HG03571 (cell line): ENCODE results near the gene NOXA1.

Experiments
- ATAC-seq: cut with Tn5 transposase; IDR thresholded peaks from one replicate; pipeline ENCODE4 v1.9.1; 2021; ENCODE audit not compliant: unreplicated experiment

NOXA1 gene

GRCh38 chr9:137453643-137454081 is 30.5 kb downstream of the NOXA1 start:
- no peak for ATAC-seq

- ATAC-seq = no peak
Observed at GRCh38 chr9:137454145-137454596, 31.0 kb downstream of the NOXA1 start.

DNA sequence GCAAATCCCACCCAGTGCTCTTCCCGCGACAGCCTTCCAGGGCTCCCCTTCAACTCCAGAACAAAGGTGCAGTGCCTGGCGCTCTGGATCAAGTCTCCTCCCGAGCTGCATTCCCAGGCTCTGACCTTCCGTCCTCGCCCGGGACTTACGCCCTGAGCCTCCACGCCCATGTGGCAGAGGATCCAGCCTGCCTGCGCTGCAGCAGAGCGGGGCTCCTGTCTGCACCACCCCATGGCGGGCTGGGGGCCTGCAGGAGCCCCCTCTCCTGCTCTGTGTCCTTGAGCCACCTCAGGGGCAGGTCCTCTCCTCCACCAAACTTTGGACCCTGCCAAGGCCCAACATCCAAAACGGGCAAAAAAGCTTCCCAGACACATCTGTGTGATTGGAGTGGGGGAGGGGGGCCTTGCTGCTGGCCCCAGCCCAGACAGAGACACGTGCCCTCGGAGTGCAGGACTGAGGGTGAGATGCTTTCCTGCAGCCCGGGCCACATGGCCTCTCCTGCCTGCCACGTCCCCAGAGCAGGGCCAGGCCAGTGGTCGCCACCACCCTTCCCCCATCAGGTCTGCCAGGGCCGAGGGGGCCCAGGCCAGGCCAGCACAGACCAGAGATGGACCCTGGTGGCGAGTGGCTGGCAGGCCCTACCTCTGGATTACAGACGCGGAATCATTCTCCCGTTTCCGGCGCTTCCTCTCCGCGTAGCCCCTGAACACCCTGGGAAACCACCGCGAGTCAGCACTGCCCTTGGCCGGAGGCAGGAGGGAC is 31.6 kb downstream of the NOXA1 start:
- ATAC-seq = no peak

GRCh38 chr9:137455359-137455991 is 32.3 kb downstream of the NOXA1 start:
- no peak for ATAC-seq

- no peak for ATAC-seq
Observed at GRCh38 chr9:137456061-137456863, 33.1 kb downstream of the NOXA1 start.

DNA sequence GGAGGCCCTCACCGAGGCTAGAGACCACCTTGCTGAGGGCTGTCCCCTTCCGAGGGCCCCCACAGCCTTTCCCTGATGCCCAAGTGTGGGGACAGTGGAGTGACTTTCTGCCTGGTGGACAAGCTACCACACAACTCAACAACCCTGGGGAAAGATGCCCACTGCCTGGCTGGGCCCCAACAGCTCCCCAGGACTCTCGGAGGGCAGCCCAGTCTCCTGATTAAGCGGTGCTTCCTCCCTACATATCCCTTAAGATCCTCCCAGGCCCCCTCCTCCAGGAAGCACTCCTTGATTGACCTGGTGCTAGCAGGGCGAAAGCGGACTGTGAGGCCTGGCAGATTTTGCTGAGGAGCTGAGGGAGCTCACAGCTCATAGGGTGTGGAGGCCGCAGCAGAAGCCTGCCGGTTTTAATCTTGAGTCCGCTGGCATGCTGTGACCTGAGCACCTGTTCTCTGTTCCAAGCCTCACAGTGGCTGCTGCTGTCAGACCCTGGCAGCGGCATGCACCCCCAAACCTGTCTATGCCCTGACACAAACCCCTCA is 33.7 kb downstream of the NOXA1 start:
- no peak for ATAC-seq

DNA sequence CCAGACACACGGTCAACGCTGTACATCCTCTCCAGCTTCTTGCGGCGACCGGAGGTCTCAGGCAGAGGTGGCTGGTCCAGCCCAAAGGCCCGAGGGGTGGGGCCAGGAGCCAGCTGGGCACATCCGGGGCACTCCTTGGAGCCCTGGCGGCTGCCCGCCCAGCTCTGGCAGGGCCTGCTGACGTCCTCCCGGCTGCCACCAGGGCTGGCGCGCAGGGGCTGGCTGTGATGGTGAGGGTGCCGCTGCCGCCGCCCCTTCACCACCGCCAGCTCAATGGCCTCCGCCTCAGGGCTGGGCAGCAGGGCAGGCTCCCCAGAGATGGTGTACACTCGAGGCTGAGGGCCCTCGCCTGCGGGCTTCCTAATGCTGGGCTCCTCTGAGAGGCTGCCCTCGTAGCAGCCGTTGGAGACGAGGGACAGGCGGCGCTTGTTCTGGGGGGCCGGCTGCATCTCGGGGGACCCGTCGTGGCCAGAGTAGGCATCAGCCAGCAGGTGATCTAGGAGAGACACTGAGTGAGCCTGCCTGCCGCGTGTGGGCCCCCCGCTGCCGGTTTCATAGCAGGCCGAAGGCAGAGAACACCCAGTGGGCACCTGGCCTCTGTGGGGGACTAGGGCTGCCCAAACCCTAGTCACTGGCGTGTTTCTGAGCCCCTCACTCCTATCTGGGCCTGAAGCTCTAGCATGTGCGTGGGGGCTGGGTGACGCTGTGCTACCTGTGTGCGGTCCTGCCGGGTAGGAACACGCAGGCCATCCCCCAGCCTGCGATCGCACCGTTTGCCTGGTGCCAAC is 34.4 kb downstream of the NOXA1 start:
- ATAC-seq = no peak

DNA sequence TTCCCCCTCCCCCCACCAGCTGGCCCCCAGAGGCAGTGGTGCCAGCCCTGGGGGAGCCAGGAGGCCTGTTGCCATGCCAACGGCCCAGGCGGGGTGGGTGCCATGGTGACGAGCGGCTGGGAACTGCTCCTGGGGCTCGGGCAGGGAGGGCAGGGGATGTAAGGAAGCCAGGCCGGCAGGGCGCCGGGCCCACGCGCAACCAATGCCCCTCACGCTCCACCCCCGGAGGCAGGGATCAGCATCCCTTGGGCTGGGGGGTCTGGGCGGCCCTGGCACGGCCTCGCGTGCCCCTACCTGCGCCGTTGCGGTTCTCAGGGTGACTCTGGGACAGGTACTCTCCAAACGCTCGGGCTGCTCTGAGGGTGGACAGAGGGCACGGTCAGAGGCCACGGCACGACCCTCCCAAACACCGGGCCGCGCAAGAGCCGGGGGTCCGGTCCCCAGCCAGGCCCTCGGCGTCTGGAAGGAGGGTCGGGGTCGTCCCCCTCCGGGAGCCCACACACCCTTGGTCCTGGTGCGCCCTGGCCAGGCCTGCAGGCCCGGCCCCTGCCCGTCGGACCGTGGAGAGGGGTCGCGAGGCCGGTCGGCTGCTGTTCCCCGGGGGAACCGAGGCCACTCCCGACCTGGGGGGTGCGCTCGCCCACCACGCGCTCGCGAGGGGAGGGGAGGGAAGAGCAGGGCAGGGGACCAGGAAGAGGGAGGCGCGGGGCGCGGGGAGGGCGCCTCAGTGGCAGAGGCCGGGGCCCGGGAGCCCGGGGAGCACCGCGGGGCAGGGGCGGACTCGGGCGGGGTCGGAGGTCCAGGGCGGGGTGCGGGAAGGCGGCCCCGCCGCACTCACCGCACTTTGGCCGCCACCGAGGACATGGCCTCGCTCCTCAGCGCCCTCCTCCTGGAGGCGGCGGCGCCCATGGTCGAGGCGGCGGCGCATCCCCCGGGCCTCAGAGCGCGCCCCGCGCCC is 35.3 kb downstream of the NOXA1 start:
- ATAC-seq = no peak

- peak; percentile 41 for ATAC-seq
Observed at GRCh38 chr9:137459152-137459600, 36.0 kb downstream of the NOXA1 start, which contains the start of gene NSMF. NSMF (minus strand) TSS chr9:137459334; CDS start chr9:137459102, 232 bp downstream.

GRCh38 chr9:137459601-137460362 is 36.6 kb downstream of the NOXA1 start:
- no peak for ATAC-seq

DNA sequence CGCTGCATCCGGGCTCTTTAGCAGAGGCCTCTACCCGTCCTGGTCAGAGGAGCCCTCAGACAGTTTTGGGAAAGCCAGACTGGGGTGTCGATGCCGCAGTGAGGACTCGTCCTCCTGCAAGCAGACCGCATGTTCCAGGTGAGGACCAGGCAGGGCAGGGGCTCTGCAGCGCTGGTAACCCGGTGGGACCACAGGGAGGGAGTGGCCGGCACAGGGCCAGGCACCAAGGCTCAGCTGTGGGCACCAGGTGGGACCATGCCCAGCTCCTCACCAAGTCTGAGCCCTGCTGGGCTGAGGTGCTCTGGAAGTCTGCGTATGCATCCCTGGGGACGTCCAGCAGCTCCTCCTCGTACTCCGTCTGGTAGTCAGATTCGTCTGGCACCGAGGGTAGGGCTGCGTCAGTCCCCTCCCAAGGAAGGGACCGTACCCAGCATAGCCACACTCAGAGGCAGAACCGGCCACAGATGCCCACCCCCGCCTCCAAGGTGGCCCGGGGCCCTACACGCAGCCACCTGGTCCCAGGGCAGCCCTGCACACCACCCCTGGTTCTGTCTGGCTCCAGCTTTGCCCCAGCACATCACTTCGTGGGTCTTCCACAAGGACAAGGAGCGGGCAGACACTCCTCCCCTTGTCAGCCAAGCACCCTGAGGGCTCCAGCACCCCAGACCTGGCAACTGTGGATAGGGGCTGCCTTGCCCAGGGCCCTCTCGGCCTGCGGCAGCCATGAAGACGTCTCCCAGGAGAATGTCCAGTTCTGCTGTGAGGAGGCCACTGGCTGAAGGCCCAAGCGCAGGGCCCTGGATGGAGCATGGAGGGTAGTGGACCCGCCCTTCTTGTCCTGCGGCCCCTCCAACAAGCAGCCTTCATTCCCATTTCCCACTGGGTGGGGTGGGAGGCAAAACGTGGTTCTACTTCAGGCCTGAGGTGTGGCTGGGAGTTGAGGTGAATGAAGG is 37.4 kb downstream of the NOXA1 start:
- no peak for ATAC-seq

DNA sequence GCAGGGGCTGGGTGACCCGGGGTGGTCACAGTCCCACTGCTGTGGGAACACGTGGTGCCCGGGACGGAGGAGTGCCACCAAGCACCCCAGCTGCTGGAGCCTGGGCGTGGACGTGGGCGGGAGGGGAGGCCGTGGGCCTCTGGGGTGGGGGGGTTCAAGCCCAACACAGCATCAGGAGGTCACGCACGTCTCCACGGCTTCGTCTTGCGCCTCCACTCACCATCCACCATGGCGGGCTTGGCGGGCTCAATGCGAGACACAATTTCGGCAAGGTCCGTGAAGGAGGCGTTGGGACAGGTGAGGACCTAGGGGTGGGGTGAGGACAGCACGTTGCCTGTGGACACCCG is 38.1 kb downstream of the NOXA1 start:
- ATAC-seq = no peak

DNA sequence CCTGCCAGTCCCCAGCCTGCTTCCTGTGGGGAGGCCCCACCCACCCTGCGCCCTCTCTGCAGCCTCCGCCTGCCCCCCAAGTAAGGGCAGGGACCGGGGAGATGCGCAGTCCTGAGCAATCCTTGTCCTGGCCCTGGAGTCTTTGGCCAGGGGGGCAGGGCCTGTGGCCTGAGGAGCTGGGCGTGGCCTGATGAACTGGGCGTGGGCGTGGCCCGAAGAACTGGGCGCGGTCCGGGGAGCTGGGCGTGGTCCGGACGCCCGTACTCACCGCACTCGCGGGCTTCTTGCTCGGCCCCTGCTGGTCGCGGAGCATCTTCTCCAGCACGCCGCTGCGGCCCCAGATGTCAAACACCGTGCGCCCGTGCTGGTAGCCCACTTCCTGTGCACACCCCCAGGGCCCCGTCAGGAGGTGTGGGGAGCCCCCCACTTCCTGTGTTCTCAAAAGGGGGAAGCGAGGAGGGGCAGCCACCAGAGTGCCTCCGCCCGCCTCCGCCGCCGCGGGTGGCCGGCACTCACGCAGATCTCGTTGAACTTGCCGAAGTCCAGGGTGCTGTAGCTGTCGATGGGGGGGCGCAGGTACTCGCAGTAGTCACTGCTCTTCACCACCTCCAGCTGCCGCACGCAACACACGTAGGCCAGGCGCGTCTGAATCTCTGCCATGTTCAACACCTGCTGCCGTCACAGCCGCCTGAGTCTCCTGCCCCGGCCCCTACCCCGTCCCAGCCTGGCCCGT is 38.6 kb downstream of the NOXA1 start:
- peak; percentile 58 for ATAC-seq

- no peak for ATAC-seq
Observed at GRCh38 chr9:137462396-137462985, 39.3 kb downstream of the NOXA1 start.

GRCh38 chr9:137462986-137463930 is 40.1 kb downstream of the NOXA1 start:
- ATAC-seq = no peak
